MM.1S (cell line): ENCODE results near the gene C14orf132.

Experiments
- EZH2 ChIP-seq: fragments of 300-600 bp; sonication (generic); optimal IDR thresholded peaks from 2 replicates; pipeline ENCODE3; 2017; ENCODE audit warnings: low read depth, mild to moderate bottlenecking, antibody characterized with exemption, low read length, mixed read lengths
- EZH2phosphoT487 ChIP-seq: fragments of 300-600 bp; sonication (generic); IDR thresholded peaks from 2 replicates; pipeline ENCODE4 v1.6.1; 2018; ENCODE audit warnings: antibody characterized with exemption, low read length
- TF ChIP-seq, protein P1 (sequence below): fragments of 300-600 bp; sonication (generic); IDR thresholded peaks from 2 replicates; pipeline ENCODE4 v1.5.1; 2016; ENCODE audit warnings: antibody characterized with exemption, low read length, mixed read lengths

- TF ChIP-seq, protein P1, sequence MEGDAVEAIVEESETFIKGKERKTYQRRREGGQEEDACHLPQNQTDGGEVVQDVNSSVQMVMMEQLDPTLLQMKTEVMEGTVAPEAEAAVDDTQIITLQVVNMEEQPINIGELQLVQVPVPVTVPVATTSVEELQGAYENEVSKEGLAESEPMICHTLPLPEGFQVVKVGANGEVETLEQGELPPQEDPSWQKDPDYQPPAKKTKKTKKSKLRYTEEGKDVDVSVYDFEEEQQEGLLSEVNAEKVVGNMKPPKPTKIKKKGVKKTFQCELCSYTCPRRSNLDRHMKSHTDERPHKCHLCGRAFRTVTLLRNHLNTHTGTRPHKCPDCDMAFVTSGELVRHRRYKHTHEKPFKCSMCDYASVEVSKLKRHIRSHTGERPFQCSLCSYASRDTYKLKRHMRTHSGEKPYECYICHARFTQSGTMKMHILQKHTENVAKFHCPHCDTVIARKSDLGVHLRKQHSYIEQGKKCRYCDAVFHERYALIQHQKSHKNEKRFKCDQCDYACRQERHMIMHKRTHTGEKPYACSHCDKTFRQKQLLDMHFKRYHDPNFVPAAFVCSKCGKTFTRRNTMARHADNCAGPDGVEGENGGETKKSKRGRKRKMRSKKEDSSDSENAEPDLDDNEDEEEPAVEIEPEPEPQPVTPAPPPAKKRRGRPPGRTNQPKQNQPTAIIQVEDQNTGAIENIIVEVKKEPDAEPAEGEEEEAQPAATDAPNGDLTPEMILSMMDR: peak; percentile 58
- TF ChIP-seq EZH2phosphoT487 (no peak), EZH2 (no peak)
Measured at GRCh38 chr14:95993768-95994592, 45.2 kb upstream of the C14orf132 start.
